K562 (cell line): ENCODE measurements around the gene EFCAB8. TPM values are rescaled to one million over a fixed set of nuclear protein-coding genes. Genes with fewer than 3 reads are reported as not detected.

Experiments used
- ATAC-seq: fragments of 200-7000 bp; cut with Tn5 transposase; 3 replicates; pipeline ENCODE4 v1.9.1; 2020; ENCODE audit warnings: moderate library complexity
- BruUV-seq: library from RNA; stranded (reverse); fragments of 400-500 nt; replicated peaks from 2 replicates; lab custom pipeline; 2021; lab: Mats Ljungman, UMichigan
- CTCF ChIA-PET: fragments of 300-600 bp; formaldehyde crosslinking; extraction: SDS; loops from one replicate; lab custom pipeline; 2021; ENCODE audit warnings: low intra/inter-chr PET ratio; lab: Yijun Ruan, JAX
- POLR2A ChIA-PET: fragments of 300-600, 350-650 bp; sonication (Branson Sonifier 250); formaldehyde crosslinking; extraction: SDS; loops from one replicate; lab custom pipeline; 2021; ENCODE audit warnings: antibody characterized with exemption, inconsistent platforms; lab: Yijun Ruan, JAX
- DNase-seq, 4 experiments: peaks; one replicate each; pipeline versions ENCODE4 v3.0.0 to v3.0.0-alpha.2; 2011 to 2018; ENCODE audit warnings: low spot score in 3 of 4, mixed read lengths in 3 of 4; ENCODE audit errors: extremely low read depth in 1 of 4
- FAIRE-seq: peaks from 2 replicates; lab custom pipeline; 2011; peaks lifted over from hg19 to GRCh38; lab: Jason Lieb, UNC
- H2AFZ ChIP-seq: 2 replicates; pipeline ENCODE4 v1.6.0; 2011; ENCODE audit warnings: low read depth, low read length, control low read depth, inconsistent platforms
- H3K27ac ChIP-seq: fragments of 200-600 bp; 3 replicates; pipeline ENCODE4 v1.8.0; 2011; ENCODE audit warnings: low read depth, mild to moderate bottlenecking, control low read depth, inconsistent platforms, low read length, moderate library complexity, mixed read lengths; ENCODE audit errors: extremely low read depth
- H3K27me3 ChIP-seq, 2 experiments: fragments of 300-600 bp in 1 of 2; 2 replicates in 1 of 2; 3 replicates in 1 of 2; pipeline versions ENCODE4 v1.6.0 to v1.8.0; 2011; ENCODE audit warnings: inconsistent platforms in 2 of 2, low read length in 2 of 2, mild to moderate bottlenecking in 1 of 2, mixed read lengths in 1 of 2, moderate library complexity in 1 of 2; ENCODE audit not compliant: control insufficient read depth in 2 of 2, insufficient read depth in 2 of 2
- H3K36me3 ChIP-seq: fragments of 300-600 bp; 3 replicates; pipeline ENCODE4 v1.8.0; 2011; ENCODE audit warnings: mild to moderate bottlenecking, low read length, inconsistent platforms; ENCODE audit not compliant: control insufficient read depth, insufficient read depth
- H3K4me1 ChIP-seq, 2 experiments: fragments of 200-600 bp in 1 of 2; replicated peaks in 1 of 2; 2 replicates in 1 of 2; 3 replicates in 1 of 2; pipeline versions ENCODE4 v1.5.1 to v1.8.0; 2011; ENCODE audit warnings: inconsistent platforms in 2 of 2, low read length in 2 of 2, mild to moderate bottlenecking in 1 of 2, mixed read lengths in 1 of 2, moderate library complexity in 1 of 2; ENCODE audit not compliant: control insufficient read depth in 2 of 2, insufficient read depth in 2 of 2
- H3K4me2 ChIP-seq: 2 replicates; pipeline ENCODE4 v1.6.1; 2011; ENCODE audit warnings: low read length, control low read depth, inconsistent platforms, mixed read lengths; ENCODE audit not compliant: insufficient read depth
- H3K4me3 ChIP-seq: fragments of 200-600 bp; sonication (generic), shearing (Covaris generic); 2 replicates; pipeline ENCODE4 v1.5.1; 2016; ENCODE audit warnings: control low read depth, inconsistent platforms
- H3K79me2 ChIP-seq: fragments of 200-600 bp; 3 replicates; pipeline ENCODE4 v1.8.0; 2011; ENCODE audit warnings: low read length, inconsistent platforms; ENCODE audit not compliant: control insufficient read depth, insufficient read depth
- H3K9ac ChIP-seq, 2 experiments: 2 replicates each; pipeline versions ENCODE4 v1.6.0 to v1.6.1; 2011; ENCODE audit warnings: low read depth in 2 of 2, low read length in 2 of 2, control low read depth in 1 of 2, inconsistent platforms in 1 of 2, mild to moderate bottlenecking in 1 of 2, mixed read lengths in 1 of 2; ENCODE audit not compliant: insufficient read depth in 1 of 2
- H3K9me1 ChIP-seq: one replicate; pipeline ENCODE4 v1.6.0; 2011; ENCODE audit warnings: inconsistent platforms, mild to moderate bottlenecking, low read length, moderate library complexity; ENCODE audit not compliant: control insufficient read depth, insufficient read depth
- H3K9me3 ChIP-seq: replicated peaks from 2 replicates; pipeline ENCODE4 v1.5.1; 2011; ENCODE audit warnings: low read depth, low read length, inconsistent platforms; ENCODE audit not compliant: control insufficient read depth, insufficient read depth
- H4K20me1 ChIP-seq: replicated peaks from 2 replicates; pipeline ENCODE4 v1.6.1; 2011; ENCODE audit warnings: low read length, inconsistent platforms, mixed read lengths; ENCODE audit not compliant: control insufficient read depth, insufficient read depth
- ARID4B ChIP-seq: sonication (generic); formaldehyde crosslinking; IDR thresholded peaks from 2 replicates; pipeline ENCODE4 v1.8.0; 2022; ENCODE audit warnings: mild to moderate bottlenecking, missing genetic modification reagents
- CBX5 ChIP-seq: IDR thresholded peaks from 2 replicates; pipeline ENCODE4 v1.6.1; 2014; ENCODE audit warnings: low read depth, borderline replicate concordance
- EZH2 ChIP-seq: IDR thresholded peaks from 2 replicates; pipeline ENCODE4 v1.6.1; 2012; ENCODE audit warnings: low read depth, mild to moderate bottlenecking, inconsistent platforms, low read length, borderline replicate concordance
- FOXP4 ChIP-seq: sonication (generic); formaldehyde crosslinking; IDR thresholded peaks from 2 replicates; pipeline ENCODE4 v1.8.0; 2022; ENCODE audit warnings: mild to moderate bottlenecking, missing genetic modification reagents, borderline replicate concordance
- KLF13 ChIP-seq: fragments of 450-650 bp; IDR thresholded peaks from 2 replicates; pipeline ENCODE4 v1.6.1; 2016; ENCODE audit warnings: missing genetic modification characterization, low read depth, mild to moderate bottlenecking, missing compliant biosample characterization, moderate library complexity, borderline replicate concordance
- ZNF239 ChIP-seq: fragments of 250-450 bp; sonication (Bioruptor Pico); IDR thresholded peaks from 2 replicates; pipeline ENCODE4 v1.4.0; 2020; ENCODE audit warnings: mild to moderate bottlenecking
- ZNF282 ChIP-seq: sonication (generic); formaldehyde crosslinking; IDR thresholded peaks from 2 replicates; pipeline ENCODE4 v1.8.1; 2023; ENCODE audit warnings: missing genetic modification reagents
- ZNF561 ChIP-seq: fragments of 450-650 bp; formaldehyde crosslinking; conservative IDR thresholded peaks from 2 replicates; pipeline ENCODE4 v1.4.0; 2020; ENCODE audit warnings: mild to moderate bottlenecking, moderate library complexity
- WGBS: fragments of 100-300 bp; shearing (Covaris generic); methylation state at CpG from one replicate; pipeline ENCODE4 v1.1.6; 2016; ENCODE audit warnings: low coverage, mixed read lengths; ENCODE audit not compliant: insufficient coverage; ENCODE audit errors: missing lambda C conversion rate; 5-methylcytosine and 5-hydroxymethylcytosine counted together
- in situ Hi-C: fragments of 300-500 bp; cut with MboI; formaldehyde crosslinking; loops from 4 replicates; pipeline ENCODE4 v1.15.0; 2018; ENCODE audit warnings: inconsistent platforms, mixed read lengths
- intact Hi-C: fragments of 100-400 bp; cut with micrococcal nuclease; formaldehyde crosslinking; loops from 2 replicates; pipeline ENCODE4 v1.14.2; 2022
- polyA plus RNA-seq, 8 experiments: library from polyadenylated mRNA; depleted of rRNA in 4 of 8; stranded (reverse) in 5 of 8; unstranded in 3 of 8; fragments of >200 nt; fragmentation: Nextera tagmentation in 2 of 8; fragmentation: Illumina TruSeq in 1 of 8; extraction: Ambion mirVana in 2 of 8; extraction: Trizol in 1 of 8; gene quantifications; 2 replicates each; pipeline versions ENCODE4 v1.2.1 to v1.2.3, GENCODE V29; 2011 to 2014; ENCODE audit warnings: inconsistent platforms in 1 of 8, missing spikeins in 1 of 8
- total RNA-seq, 7 experiments: library from RNA; depleted of rRNA in 6 of 7; stranded (reverse); fragments of >200 nt in 6 of 7; fragmentation: Illumina TruSeq in 2 of 7; extraction: Trizol in 2 of 7; gene quantifications; 2 replicates each; pipeline versions ENCODE4 v1.2.1 to v1.2.3, GENCODE V29; 2011 to 2021; ENCODE audit warnings: low replicate concordance in 1 of 7

Gene EFCAB8
- total and polyA plus RNA-seq, 9 of the 15 experiments (the other 6 are each of a cell fraction or from before 2014, with no cell fraction given), result 0.03 to 0.18 (median 0.11) TPM; not detected in 6

GRCh38 chr20:32965581-32966373 is 107.1 kb downstream of the EFCAB8 start (continued):
- TF ChIP-seq FOXP4 (CRISPR knock-in tag), result no peak

GRCh38 chr20:32966382-32966781 is 107.7 kb downstream of the EFCAB8 start:
- H3K27ac ChIP-seq, result no peak overlapping the region
- H3K27me3 ChIP-seq, result peaks cover 36 to 74% of the 10 kb centered on the region in 2 experiments
- H4K20me1 ChIP-seq, result no peaks in the 10 kb centered on the region; the same call in 1 of the 2 replicates
- intact Hi-C loops, result no loop called here
- BruUV-seq, result no TSS peak
- ATAC-seq (no peak), FAIRE-seq (no peak)
- CTCF ChIA-PET, result no interaction called here
- no peaks in the 10 kb centered on the region for H3K79me2 ChIP-seq
- no peak overlapping the region for H2AFZ ChIP-seq
- H3K9ac ChIP-seq, result no peak overlapping the region
- H3K9me3 ChIP-seq, result no peaks in the 10 kb centered on the region
- no peak overlapping the region for H3K4me3 ChIP-seq
- in situ Hi-C loops, result no loop called here
- H3K9me1 ChIP-seq, result no peaks in the 10 kb centered on the region
- TF ChIP-seq ARID4B (CRISPR knock-in tag), result no peak
- TF ChIP-seq KLF13 (tag), result no peak
- TF ChIP-seq CBX5, result no peak
- no peak for TF ChIP-seq ZNF282 (CRISPR knock-in tag)
- TF ChIP-seq ZNF561 (CRISPR knock-in tag), result no peak
- TF ChIP-seq ZNF239 (CRISPR knock-in tag), result no peak
- no peak for TF ChIP-seq EZH2
- TF ChIP-seq, all 486 proteins: peak for 0
- DNase-seq, result no peak
- WGBS, result 0% methylated on average over 4 of the region's 4 CpGs
- Histone ChIP-seq H3K4me1 (no peaks in the 10 kb centered on the region; a peak in 1 of 5 replicates), H3K4me2 (no peak overlapping the region), H3K36me3 (no peaks in the 10 kb centered on the region)
- POLR2A ChIA-PET, result interaction anchor here (0.6 to 2.1 kb wide), 3 partner anchors 10 to 436 kb away, joined by 4 to 6 read pairs (median 5); no protein-coding TSS in a partner anchor
